HEK293 (cell line): Measurements from ENCODE around the gene TOP3B.
"Not testable (repeated sequence)": the region's sequence is repeated elsewhere in the genome, so short reads cannot be mapped to it uniquely, and the experiment has no call there.

Experiments used
- CTCF ChIA-PET: fragments of 350-600 bp; formaldehyde crosslinking; extraction: SDS; loops from one replicate; lab custom pipeline; 2021; ENCODE audit warnings: antibody characterized with exemption; lab: Yijun Ruan, JAX
- POLR2A ChIA-PET: fragments of 300-600 bp; formaldehyde crosslinking; extraction: SDS; loops from one replicate; lab custom pipeline; 2020; ENCODE audit warnings: antibody characterized with exemption, inconsistent platforms; lab: Yijun Ruan, JAX
- H3K27ac ChIP-seq: fragments of 200-500 bp; sonication (Bioruptor generic); 2 replicates; pipeline ENCODE4 v1.5.1; 2014; ENCODE audit warnings: low read depth, low read length, control low read depth, inconsistent platforms; ENCODE audit errors: extremely low read depth
- H3K36me3 ChIP-seq, 2 experiments: fragments of 200-500 bp in 1 of 2; sonication (Bioruptor generic) in 1 of 2; 1 replicate in 1 of 2; 2 replicates in 1 of 2; pipeline ENCODE4 v1.5.1; 2014 to 2017; ENCODE audit warnings: inconsistent platforms in 2 of 2, low read length in 2 of 2; ENCODE audit not compliant: control insufficient read depth in 2 of 2, insufficient read depth in 1 of 2
- H3K4me1 ChIP-seq: fragments of 200-500 bp; sonication (Bioruptor generic); 2 replicates; pipeline ENCODE4 v1.5.1; 2014; ENCODE audit warnings: mild to moderate bottlenecking, low read length, inconsistent platforms; ENCODE audit not compliant: control insufficient read depth, insufficient read depth
- H3K4me3 ChIP-seq: 2 replicates; pipeline ENCODE4 v1.5.1; 2011; ENCODE audit warnings: low read depth, mild to moderate bottlenecking, control low read depth, low read length, moderate library complexity
- H3K9me3 ChIP-seq: fragments of 200-500 bp; sonication (Bioruptor generic); 2 replicates; pipeline ENCODE4 v1.5.1; 2014; ENCODE audit warnings: low read depth, low read length, inconsistent platforms; ENCODE audit not compliant: control insufficient read depth, insufficient read depth
- HOXC10 ChIP-seq: sonication (generic); formaldehyde crosslinking; IDR thresholded peaks from 2 replicates; pipeline ENCODE4 v1.8.1; 2023; ENCODE audit warnings: mild to moderate bottlenecking, missing genetic modification reagents
- KLF1 ChIP-seq: fragments of 450-650 bp; formaldehyde crosslinking; IDR thresholded peaks from 2 replicates; pipeline ENCODE4 v1.5.1; 2016; ENCODE audit warnings: missing biosample characterization, missing genetic modification characterization
- PATZ1 ChIP-seq: fragments of 450-650 bp; formaldehyde crosslinking; IDR thresholded peaks from 2 replicates; pipeline ENCODE4 v1.5.1; 2016; ENCODE audit warnings: missing biosample characterization, missing genetic modification characterization
- RBAK ChIP-seq: fragments of 450-650 bp; formaldehyde crosslinking; IDR thresholded peaks from 2 replicates; pipeline ENCODE4 v1.5.1; 2016; ENCODE audit warnings: missing biosample characterization, missing genetic modification characterization
- SCRT1 ChIP-seq: fragments of 450-650 bp; formaldehyde crosslinking; IDR thresholded peaks from 2 replicates; pipeline ENCODE4 v1.5.1; 2016; ENCODE audit warnings: missing biosample characterization, missing genetic modification characterization, borderline replicate concordance
- ZBTB20 ChIP-seq: fragments of 450-650 bp; formaldehyde crosslinking; IDR thresholded peaks from 2 replicates; pipeline ENCODE4 v1.5.1; 2016; ENCODE audit warnings: missing biosample characterization, missing genetic modification characterization
- ZBTB7A ChIP-seq: fragments of 450-650 bp; formaldehyde crosslinking; IDR thresholded peaks from 2 replicates; pipeline ENCODE4 v1.5.1; 2016; ENCODE audit warnings: low read depth, missing biosample characterization, missing genetic modification characterization
- ZFHX2 ChIP-seq: fragments of 450-650 bp; formaldehyde crosslinking; conservative IDR thresholded peaks from 2 replicates; pipeline ENCODE4 v1.5.1; 2016; ENCODE audit warnings: missing biosample characterization, missing genetic modification characterization
- ZNF112 ChIP-seq: fragments of 450-650 bp; formaldehyde crosslinking; IDR thresholded peaks from 2 replicates; pipeline ENCODE4 v1.5.0; 2017; ENCODE audit warnings: missing biosample characterization, missing genetic modification characterization
- ZNF146 ChIP-seq: fragments of 450-650 bp; formaldehyde crosslinking; IDR thresholded peaks from 2 replicates; pipeline ENCODE4 v1.5.1; 2016; ENCODE audit warnings: missing biosample characterization, missing genetic modification characterization
- ZNF19 ChIP-seq: fragments of 450-650 bp; formaldehyde crosslinking; IDR thresholded peaks from 2 replicates; pipeline ENCODE4; 2016; ENCODE audit warnings: missing biosample characterization, missing genetic modification characterization, low read depth
- ZNF624 ChIP-seq: fragments of 450-650 bp; formaldehyde crosslinking; IDR thresholded peaks from 2 replicates; pipeline ENCODE4 v1.5.1; 2017; ENCODE audit warnings: missing biosample characterization, missing genetic modification characterization
- ZNF747 ChIP-seq: fragments of 450-650 bp; formaldehyde crosslinking; IDR thresholded peaks from 2 replicates; pipeline ENCODE4 v1.5.1; 2016; ENCODE audit warnings: missing biosample characterization, missing genetic modification characterization
- ZNF777 ChIP-seq: fragments of 450-650 bp; formaldehyde crosslinking; IDR thresholded peaks from 2 replicates; pipeline ENCODE4 v1.5.1; 2017; ENCODE audit warnings: missing biosample characterization, missing genetic modification characterization, borderline replicate concordance
- ZNF837 ChIP-seq: fragments of 450-650 bp; formaldehyde crosslinking; IDR thresholded peaks from 2 replicates; pipeline ENCODE4 v1.5.1; 2016; ENCODE audit warnings: missing biosample characterization, missing genetic modification characterization
- ZSCAN16 ChIP-seq: fragments of 450-650 bp; formaldehyde crosslinking; IDR thresholded peaks from 2 replicates; pipeline ENCODE4 v1.5.1; 2016; ENCODE audit warnings: missing biosample characterization, missing genetic modification characterization
- TF ChIP-seq, protein P1 (sequence below): fragments of 450-650 bp; formaldehyde crosslinking; IDR thresholded peaks from 2 replicates; pipeline ENCODE4 v1.5.1; 2016; ENCODE audit warnings: missing biosample characterization, missing genetic modification characterization
- TF ChIP-seq, protein P2 (sequence below): fragments of 450-650 bp; formaldehyde crosslinking; IDR thresholded peaks from 2 replicates; pipeline ENCODE4 v1.5.1; 2016; ENCODE audit warnings: missing biosample characterization, missing genetic modification characterization
- TF ChIP-seq, protein P3 (sequence below): IDR thresholded peaks from 2 replicates; pipeline ENCODE4 v1.6.1; 2011; ENCODE audit warnings: mild to moderate bottlenecking, low read depth, low read length, borderline replicate concordance

The TOP3B gene

GRCh38 chr22:21910367-21910766 lies 72.2 kb downstream of the TOP3B start:
- not testable (repeated sequence) for H3K9me3 ChIP-seq, H3K4me1 ChIP-seq, H3K27ac ChIP-seq, H3K4me3 ChIP-seq, H3K36me3 ChIP-seq
- ChIA-PET CTCF (interaction anchor here (1.8 kb wide), 1 partner anchor 29 kb away, joined by 9 read pairs; no protein-coding TSS in a partner anchor), POLR2A (interaction anchor here (0.6 kb wide), 1 partner anchor 1979 kb away, joined by 3 read pairs; no protein-coding TSS in a partner anchor)

DNA sequence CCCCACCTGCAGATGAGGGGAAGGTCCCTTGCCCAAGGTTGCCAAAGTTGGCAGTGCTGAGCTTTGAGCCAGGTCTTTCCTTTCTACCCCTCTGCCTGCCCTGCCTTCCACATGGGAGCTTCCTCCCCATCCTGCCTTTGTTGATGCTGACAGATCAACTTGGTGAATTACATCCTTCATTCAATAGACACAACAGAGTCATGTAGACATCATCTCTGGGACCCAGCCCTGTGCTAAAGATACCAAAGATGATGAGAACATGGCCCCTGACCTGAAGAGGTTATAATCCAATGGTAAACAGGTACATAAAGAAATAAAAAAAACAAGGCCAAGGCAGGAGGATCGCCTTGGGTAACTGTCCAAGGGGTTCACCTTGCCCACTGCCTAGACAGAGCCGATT lies 72.7 kb downstream of the TOP3B start:
- CTCF ChIA-PET = interaction anchor here (0.5 to 1.8 kb wide), 3 partner anchors 26 to 250 kb away, joined by 3 to 9 read pairs (median 4); no protein-coding TSS in a partner anchor
- POLR2A ChIA-PET = no interaction called here

DNA sequence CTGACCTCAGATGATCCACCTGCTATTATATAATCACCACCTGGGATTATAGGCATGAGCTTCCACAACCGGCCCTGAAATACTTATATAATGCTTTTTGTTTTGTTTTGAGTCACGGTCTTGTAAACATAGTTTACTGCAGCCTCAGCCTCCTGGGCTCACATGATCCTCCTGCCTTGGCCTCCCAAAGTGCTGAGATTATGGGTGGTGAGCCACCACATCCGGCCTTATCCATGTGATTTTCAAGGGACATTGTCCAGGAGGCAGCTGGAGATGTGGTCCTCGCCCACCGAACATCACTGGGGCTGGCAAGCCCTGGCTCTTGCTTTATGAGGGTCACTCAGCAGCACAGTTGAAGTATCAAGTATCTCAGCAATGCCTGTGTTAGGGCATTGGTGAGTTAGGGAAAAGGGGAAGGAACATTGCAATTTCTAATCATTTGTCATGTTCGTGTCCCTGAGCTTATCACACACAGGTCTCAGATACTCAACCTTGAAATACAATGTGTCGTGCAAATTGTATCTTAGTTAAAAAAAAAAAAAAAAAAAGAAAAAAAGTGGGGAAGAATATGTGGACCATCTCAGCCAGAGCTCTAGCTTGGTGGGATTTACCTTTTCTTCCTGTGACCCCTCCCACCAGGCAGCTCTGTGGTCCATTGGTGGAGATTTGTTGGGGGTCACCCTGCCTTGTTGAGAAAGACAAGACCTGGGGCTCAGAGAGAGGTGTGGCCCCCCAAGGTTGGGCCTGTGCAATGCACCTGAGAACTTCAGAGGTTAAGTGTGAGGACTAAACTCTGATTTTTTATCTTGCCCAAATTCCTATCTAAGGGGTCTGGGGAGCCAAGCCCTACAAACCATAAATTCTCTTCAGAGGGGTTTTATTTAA lies 74.7 kb downstream of the TOP3B start:
- ChIA-PET CTCF (interaction anchor here (2.0 kb wide), 1 partner anchor 31 kb away, joined by 6 read pairs; no protein-coding TSS in a partner anchor), POLR2A (no interaction called here)
- Histone ChIP-seq H3K4me1 (no peaks in the 10 kb centered on the region), H3K27ac (no peak overlapping the region), H3K4me3 (no peak overlapping the region), H3K9me3 (no peaks in the 10 kb centered on the region), H3K36me3 (no peaks in the 10 kb centered on the region)
- TF ChIP-seq ZSCAN16 (tag by site-specific recombination) (no peak), ZNF19 (no peak), HOXC10 (CRISPR knock-in tag) (no peak), KLF1 (no peak), ZNF837 (tag by site-specific recombination) (no peak), ZNF624 (tag by site-specific recombination) (no peak), ZBTB20 (tag by site-specific recombination) (no peak), ZNF112 (tag by site-specific recombination) (no peak), ZBTB7A (tag by site-specific recombination) (no peak), ZNF777 (tag by site-specific recombination) (no peak), ZNF747 (tag by site-specific recombination) (no peak)
- TF ChIP-seq, protein P1, sequence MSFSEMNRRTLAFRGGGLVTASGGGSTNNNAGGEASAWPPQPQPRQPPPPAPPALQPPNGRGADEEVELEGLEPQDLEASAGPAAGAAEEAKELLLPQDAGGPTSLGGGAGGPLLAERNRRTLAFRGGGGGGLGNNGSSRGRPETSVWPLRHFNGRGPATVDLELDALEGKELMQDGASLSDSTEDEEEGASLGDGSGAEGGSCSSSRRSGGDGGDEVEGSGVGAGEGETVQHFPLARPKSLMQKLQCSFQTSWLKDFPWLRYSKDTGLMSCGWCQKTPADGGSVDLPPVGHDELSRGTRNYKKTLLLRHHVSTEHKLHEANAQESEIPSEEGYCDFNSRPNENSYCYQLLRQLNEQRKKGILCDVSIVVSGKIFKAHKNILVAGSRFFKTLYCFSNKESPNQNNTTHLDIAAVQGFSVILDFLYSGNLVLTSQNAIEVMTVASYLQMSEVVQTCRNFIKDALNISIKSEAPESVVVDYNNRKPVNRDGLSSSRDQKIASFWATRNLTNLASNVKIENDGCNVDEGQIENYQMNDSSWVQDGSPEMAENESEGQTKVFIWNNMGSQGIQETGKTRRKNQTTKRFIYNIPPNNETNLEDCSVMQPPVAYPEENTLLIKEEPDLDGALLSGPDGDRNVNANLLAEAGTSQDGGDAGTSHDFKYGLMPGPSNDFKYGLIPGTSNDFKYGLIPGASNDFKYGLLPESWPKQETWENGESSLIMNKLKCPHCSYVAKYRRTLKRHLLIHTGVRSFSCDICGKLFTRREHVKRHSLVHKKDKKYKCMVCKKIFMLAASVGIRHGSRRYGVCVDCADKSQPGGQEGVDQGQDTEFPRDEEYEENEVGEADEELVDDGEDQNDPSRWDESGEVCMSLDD = no peak
- TF ChIP-seq, protein P2, sequence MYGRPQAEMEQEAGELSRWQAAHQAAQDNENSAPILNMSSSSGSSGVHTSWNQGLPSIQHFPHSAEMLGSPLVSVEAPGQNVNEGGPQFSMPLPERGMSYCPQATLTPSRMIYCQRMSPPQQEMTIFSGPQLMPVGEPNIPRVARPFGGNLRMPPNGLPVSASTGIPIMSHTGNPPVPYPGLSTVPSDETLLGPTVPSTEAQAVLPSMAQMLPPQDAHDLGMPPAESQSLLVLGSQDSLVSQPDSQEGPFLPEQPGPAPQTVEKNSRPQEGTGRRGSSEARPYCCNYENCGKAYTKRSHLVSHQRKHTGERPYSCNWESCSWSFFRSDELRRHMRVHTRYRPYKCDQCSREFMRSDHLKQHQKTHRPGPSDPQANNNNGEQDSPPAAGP (tag by site-specific recombination) = no peak

More for the DNA sequence above, 72.7 kb downstream of the TOP3B start:
- Histone ChIP-seq H3K4me3 (no peak overlapping the region), H3K27ac (no peak overlapping the region), H3K4me1 (no peaks in the 10 kb centered on the region)
- TF ChIP-seq ZFHX2 (tag by site-specific recombination) (no peak), RBAK (tag by site-specific recombination) (no peak), PATZ1 (no peak), ZNF146 (no peak), SCRT1 (tag by site-specific recombination) (no peak)
- TF ChIP-seq, protein P3, sequence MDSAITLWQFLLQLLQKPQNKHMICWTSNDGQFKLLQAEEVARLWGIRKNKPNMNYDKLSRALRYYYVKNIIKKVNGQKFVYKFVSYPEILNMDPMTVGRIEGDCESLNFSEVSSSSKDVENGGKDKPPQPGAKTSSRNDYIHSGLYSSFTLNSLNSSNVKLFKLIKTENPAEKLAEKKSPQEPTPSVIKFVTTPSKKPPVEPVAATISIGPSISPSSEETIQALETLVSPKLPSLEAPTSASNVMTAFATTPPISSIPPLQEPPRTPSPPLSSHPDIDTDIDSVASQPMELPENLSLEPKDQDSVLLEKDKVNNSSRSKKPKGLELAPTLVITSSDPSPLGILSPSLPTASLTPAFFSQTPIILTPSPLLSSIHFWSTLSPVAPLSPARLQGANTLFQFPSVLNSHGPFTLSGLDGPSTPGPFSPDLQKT = no peak
- TF ChIP-seq, all 188 proteins: peak for 0
- Histone ChIP-seq H3K9me3 (no peaks in the 10 kb centered on the region), H3K36me3 (no peaks in the 10 kb centered on the region)
